ENCODE results near the gene IGLON5.

Gene IGLON5

DNA sequence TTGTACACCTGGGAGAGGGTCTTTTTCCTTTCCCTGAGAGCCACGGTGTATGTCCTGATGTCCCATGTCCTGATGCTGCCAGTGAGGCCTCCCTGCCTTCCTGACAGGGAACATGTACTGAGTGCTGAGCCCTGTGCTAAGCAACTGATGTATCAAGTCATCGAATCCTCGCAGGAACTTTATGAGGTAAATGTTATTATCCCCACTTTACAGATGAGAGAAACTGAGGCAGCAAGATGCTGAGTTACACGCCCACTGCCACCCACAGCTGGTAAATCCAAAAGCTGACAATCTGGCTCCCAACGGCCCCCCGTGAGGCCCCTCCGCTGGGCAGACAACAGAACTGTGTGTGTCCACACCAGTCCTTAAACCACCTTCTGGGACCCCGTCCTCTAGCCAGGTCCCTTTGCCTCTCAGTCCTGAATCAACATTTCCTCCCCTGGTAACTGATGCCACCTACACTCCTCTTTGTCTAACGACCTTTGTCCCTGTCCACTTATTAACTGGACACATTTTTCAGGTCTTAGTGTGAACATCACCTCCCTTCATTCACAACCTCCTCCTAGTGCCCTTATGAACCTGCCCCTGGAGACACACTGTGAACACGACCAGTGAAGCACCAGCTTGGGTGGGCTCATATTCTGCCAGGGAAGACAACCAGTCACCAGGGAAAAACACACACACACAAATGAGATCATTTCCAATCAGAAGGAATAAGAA, 35.9 kb downstream of the IGLON5 start:
- H3K23ac ChIP-seq (ENCODE audit: low read depth, low read length, poor library complexity): peak overlapping the region; percentile 69
- no peak for DNase-seq (ENCODE audit: low spot score)
- H2AK5ac ChIP-seq (ENCODE audit: low read depth, low read length): peak overlapping the region; percentile 42
- H2BK15ac ChIP-seq (ENCODE audit: low read length): no peak overlapping the region
- no peak overlapping the region for H3K18ac ChIP-seq (ENCODE audit: low read length)
- H3K14ac ChIP-seq (ENCODE audit: low read length): no peak overlapping the region
- no peak overlapping the region for H3K27ac ChIP-seq (replicated peaks; ENCODE audit: low read length)
- H3K4me2 ChIP-seq (ENCODE audit: insufficient read depth, low read length, poor library complexity, severe bottlenecking): no peak overlapping the region
- H3K27me3 ChIP-seq (ENCODE audit: control insufficient read depth in 3 of 3, insufficient read depth in 3 of 3, low read depth in 1 of 3, low read length in 3 of 3): peaks cover 0 to 4% (median 0%) of the 10 kb centered on the region in 3 experiments
- H2AFZ ChIP-seq (ENCODE audit: low read length): no peak overlapping the region
- no peak overlapping the region for H4K91ac ChIP-seq (ENCODE audit: low read depth, low read length, poor library complexity)
- peak overlapping the region; percentile 1 for H3K9ac ChIP-seq (ENCODE audit: low read depth, low read length, poor library complexity)
- H3K4me1 ChIP-seq (ENCODE audit: control insufficient read depth in 2 of 2, insufficient read depth in 1 of 2, low read depth in 1 of 2, low read length in 2 of 2): no peaks in the 10 kb centered on the region
- no peak overlapping the region for H3K4ac ChIP-seq (ENCODE audit: low read length)
- peaks cover 2 to 6% of the 10 kb centered on the region in 2 donors for H3K36me3 ChIP-seq (replicated peaks in 1 of 2; ENCODE audit: control insufficient read depth in 2 of 2, insufficient read depth in 2 of 2, low read length in 2 of 2)
- H3K9me3 ChIP-seq (replicated peaks in 1 of 2; ENCODE audit: control insufficient read depth in 2 of 2, insufficient read depth in 1 of 2, low read depth in 1 of 2, low read length in 2 of 2): no peaks in the 10 kb centered on the region
- H2BK12ac ChIP-seq (ENCODE audit: low read length): no peak overlapping the region
- no peak overlapping the region for H2BK120ac ChIP-seq (ENCODE audit: low read depth, low read length)
- no peak overlapping the region for H4K8ac ChIP-seq (ENCODE audit: low read depth, low read length)
- no peaks in the 10 kb centered on the region for H3K79me1 ChIP-seq (ENCODE audit: low read depth, low read length)
- H2BK5ac ChIP-seq (ENCODE audit: low read length): no peak overlapping the region
- no CpG with 5 or more reads among the region's 10 CpGs for WGBS, 2 donors (ENCODE audit: extremely low coverage in 2 of 2, insufficient read length in 2 of 2, insufficient replicate concordance in 1 of 2)
- no peak overlapping the region for H3K4me3 ChIP-seq (ENCODE audit: low read length in 2 of 2)

DNA sequence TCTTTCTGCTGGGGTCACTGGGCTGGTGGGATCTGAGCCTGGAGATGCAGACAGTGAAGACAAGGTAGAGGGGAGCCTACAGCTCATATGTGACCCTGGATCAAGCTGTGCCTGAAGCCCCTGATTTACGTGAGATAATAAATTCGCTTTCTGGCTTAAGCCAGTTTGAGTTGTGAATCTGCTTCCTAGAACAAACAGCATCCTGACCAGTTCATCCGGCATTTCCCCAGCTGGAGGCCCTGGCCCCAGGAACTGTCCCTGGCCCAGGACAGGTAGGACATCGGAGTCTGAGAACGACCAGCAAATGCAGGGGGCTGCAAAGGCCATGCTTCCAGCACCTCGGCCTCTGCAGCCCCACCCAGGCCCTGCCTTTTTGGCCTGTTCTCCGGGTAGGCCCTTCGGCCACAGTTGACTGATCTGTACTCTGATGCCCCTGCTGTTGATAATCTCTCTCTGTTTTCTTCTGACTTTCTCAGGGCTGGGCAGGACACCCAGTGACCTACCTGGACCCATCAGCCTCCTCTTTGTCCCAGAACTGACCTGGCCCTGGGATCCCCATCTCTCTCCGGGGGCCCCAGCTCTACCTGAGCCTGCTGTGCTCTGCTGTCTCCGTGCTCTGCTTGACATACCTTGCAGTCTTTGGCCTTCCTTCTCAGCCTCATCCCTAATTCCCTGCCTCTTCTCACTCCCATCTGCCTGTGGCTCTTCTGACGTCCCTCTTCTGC, 40.0 kb downstream of the IGLON5 start:
- no peak overlapping the region for H3K27ac ChIP-seq (replicated peaks; ENCODE audit: low read length)
- no peak overlapping the region for H3K4me3 ChIP-seq (ENCODE audit: low read length in 2 of 2)
- WGBS, 2 donors (ENCODE audit: extremely low coverage in 2 of 2, insufficient read length in 2 of 2, insufficient replicate concordance in 1 of 2): no CpG with 5 or more reads among the region's 11 CpGs
- no peak overlapping the region for H3K4ac ChIP-seq (ENCODE audit: low read length)
- no peak overlapping the region for H2BK12ac ChIP-seq (ENCODE audit: low read length)
- H3K4me2 ChIP-seq (ENCODE audit: insufficient read depth, low read length, poor library complexity, severe bottlenecking): no peak overlapping the region
- H3K4me1 ChIP-seq (ENCODE audit: control insufficient read depth in 2 of 2, insufficient read depth in 1 of 2, low read depth in 1 of 2, low read length in 2 of 2): peaks cover 9% of the 10 kb centered on the region in 2 donors
- H4K8ac ChIP-seq (ENCODE audit: low read depth, low read length): no peak overlapping the region
- H4K91ac ChIP-seq (ENCODE audit: low read depth, low read length, poor library complexity): no peak overlapping the region
- H2AK5ac ChIP-seq (ENCODE audit: low read depth, low read length): peak overlapping the region; percentile 66
- no peak overlapping the region for H2BK15ac ChIP-seq (ENCODE audit: low read length)
- H2BK5ac ChIP-seq (ENCODE audit: low read length): peak overlapping the region; percentile 77
- DNase-seq (ENCODE audit: low spot score): no peak
- H2AFZ ChIP-seq (ENCODE audit: low read length): no peak overlapping the region
- H3K36me3 ChIP-seq (replicated peaks in 1 of 2; ENCODE audit: control insufficient read depth in 2 of 2, insufficient read depth in 2 of 2, low read length in 2 of 2): peaks cover 2 to 6% of the 10 kb centered on the region in 2 donors
- no peaks in the 10 kb centered on the region for H3K79me1 ChIP-seq (ENCODE audit: low read depth, low read length)
- no peak overlapping the region for H3K23ac ChIP-seq (ENCODE audit: low read depth, low read length, poor library complexity)
- H3K14ac ChIP-seq (ENCODE audit: low read length): no peak overlapping the region
- no peak overlapping the region for H2BK120ac ChIP-seq (ENCODE audit: low read depth, low read length)
- peak overlapping the region; percentile 18 for H3K18ac ChIP-seq (ENCODE audit: low read length)
- no peaks in the 10 kb centered on the region for H3K9me3 ChIP-seq (replicated peaks in 1 of 2; ENCODE audit: control insufficient read depth in 2 of 2, insufficient read depth in 1 of 2, low read depth in 1 of 2, low read length in 2 of 2)
- no peaks in the 10 kb centered on the region for H3K27me3 ChIP-seq (ENCODE audit: control insufficient read depth in 3 of 3, insufficient read depth in 3 of 3, low read depth in 1 of 3, low read length in 3 of 3)
- no peak overlapping the region for H3K9ac ChIP-seq (ENCODE audit: low read depth, low read length, poor library complexity)

DNA sequence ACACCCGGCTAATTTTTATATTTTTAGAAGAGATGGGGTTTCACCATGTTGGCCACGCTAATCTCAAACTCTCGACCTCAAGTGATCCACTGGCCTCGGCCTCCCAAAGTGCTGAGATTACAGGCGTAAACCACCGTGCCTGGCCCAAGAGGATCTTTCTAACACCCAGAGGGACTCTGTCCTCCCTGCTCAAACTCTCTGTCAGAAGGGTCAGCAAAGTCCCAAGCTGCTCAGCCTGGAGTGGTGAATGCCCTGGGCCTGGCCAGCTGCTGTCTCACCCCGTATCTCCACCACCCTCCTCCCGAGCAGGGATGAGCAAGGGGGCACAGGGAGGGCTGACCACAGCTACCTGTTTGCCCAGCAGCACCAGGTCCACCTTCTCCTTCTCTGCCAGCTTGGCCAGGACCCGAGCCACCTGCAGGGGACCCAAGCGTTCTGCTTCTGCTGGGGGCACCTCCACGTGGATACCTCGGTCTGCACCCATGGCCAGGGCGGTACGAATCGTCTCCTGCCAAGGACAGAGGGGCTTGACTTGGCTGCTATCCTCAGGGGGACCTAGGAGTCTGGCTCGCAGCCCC, 41.4 kb downstream of the IGLON5 start:
- H2BK12ac ChIP-seq (ENCODE audit: low read length): peak overlapping the region; percentile 5
- H3K14ac ChIP-seq (ENCODE audit: low read length): no peak overlapping the region
- H3K36me3 ChIP-seq (replicated peaks in 1 of 2; ENCODE audit: control insufficient read depth in 2 of 2, insufficient read depth in 2 of 2, low read length in 2 of 2): peaks cover 2 to 3% of the 10 kb centered on the region in 2 donors
- H3K18ac ChIP-seq (ENCODE audit: low read length): peak overlapping the region; percentile 88
- H2BK5ac ChIP-seq (ENCODE audit: low read length): no peak overlapping the region
- WGBS, 2 donors (ENCODE audit: extremely low coverage in 2 of 2, insufficient read length in 2 of 2, insufficient replicate concordance in 1 of 2): no CpG with 5 or more reads among the region's 16 CpGs
- no peak overlapping the region for H2BK120ac ChIP-seq (ENCODE audit: low read depth, low read length)
- no peaks in the 10 kb centered on the region for H3K27me3 ChIP-seq (ENCODE audit: control insufficient read depth in 3 of 3, insufficient read depth in 3 of 3, low read depth in 1 of 3, low read length in 3 of 3)
- H3K27ac ChIP-seq (replicated peaks; ENCODE audit: low read length): no peak overlapping the region
- H2AFZ ChIP-seq (ENCODE audit: low read length): no peak overlapping the region
- peak overlapping the region; percentile 71 for H2BK15ac ChIP-seq (ENCODE audit: low read length)
- no peaks in the 10 kb centered on the region for H3K79me1 ChIP-seq (ENCODE audit: low read depth, low read length)
- H3K23ac ChIP-seq (ENCODE audit: low read depth, low read length, poor library complexity): no peak overlapping the region
- H2AK5ac ChIP-seq (ENCODE audit: low read depth, low read length): peak overlapping the region; percentile 77
- H3K9me3 ChIP-seq (replicated peaks in 1 of 2; ENCODE audit: control insufficient read depth in 2 of 2, insufficient read depth in 1 of 2, low read depth in 1 of 2, low read length in 2 of 2): no peaks in the 10 kb centered on the region
- no peak overlapping the region for H4K91ac ChIP-seq (ENCODE audit: low read depth, low read length, poor library complexity)
- no peak overlapping the region for H4K8ac ChIP-seq (ENCODE audit: low read depth, low read length)
- H3K4me1 ChIP-seq (ENCODE audit: control insufficient read depth in 2 of 2, insufficient read depth in 1 of 2, low read depth in 1 of 2, low read length in 2 of 2): peaks cover 9% of the 10 kb centered on the region in 2 donors
- H3K4me3 ChIP-seq (ENCODE audit: low read length in 2 of 2): no peak overlapping the region
- H3K4me2 ChIP-seq (ENCODE audit: insufficient read depth, low read length, poor library complexity, severe bottlenecking): no peak overlapping the region
- DNase-seq (ENCODE audit: low spot score): no peak
- H3K4ac ChIP-seq (ENCODE audit: low read length): peak overlapping the region; percentile 43
- H3K9ac ChIP-seq (ENCODE audit: low read depth, low read length, poor library complexity): no peak overlapping the region

Measured in neuronal stem cell (in vitro differentiated cells).